Thymus (tissue), 11 donors: ENCODE measurements around the gene CACNG5. TPM values are rescaled to one million over a fixed set of nuclear protein-coding genes. Genes with fewer than 3 reads are reported as not detected.

Source experiments
- DNase-seq, 9 donors: peaks; one replicate each; pipeline ENCODE4 v3.0.0-alpha.2; 2013; ENCODE audit warnings: low spot score in 9 of 9, low read depth in 6 of 9, missing footprints in 1 of 9
- H3K27ac ChIP-seq, 2 donors: one replicate each; pipeline ENCODE4 v1.5.1; 2013; ENCODE audit warnings: control low read depth in 1 of 2, low read depth in 1 of 2, low read length in 1 of 2, mild to moderate bottlenecking in 1 of 2, moderate library complexity in 1 of 2
- H3K27me3 ChIP-seq, 2 donors: one replicate each; pipeline ENCODE4 v1.5.1; 2013; ENCODE audit warnings: low read length in 1 of 2; ENCODE audit not compliant: control insufficient read depth in 2 of 2, insufficient read depth in 1 of 2
- H3K36me3 ChIP-seq, 2 donors: one replicate each; pipeline ENCODE4 v1.5.1; 2013; ENCODE audit warnings: low read length in 1 of 2, mild to moderate bottlenecking in 1 of 2, moderate library complexity in 1 of 2; ENCODE audit not compliant: control insufficient read depth in 2 of 2, insufficient read depth in 2 of 2
- H3K4me1 ChIP-seq, 2 donors: one replicate each; pipeline ENCODE4 v1.5.1; 2013; ENCODE audit warnings: low read length in 2 of 2; ENCODE audit not compliant: control insufficient read depth in 2 of 2, insufficient read depth in 2 of 2
- H3K4me3 ChIP-seq, 2 donors: one replicate each; pipeline ENCODE4 v1.5.1; 2013; ENCODE audit warnings: low read length in 2 of 2, control low read depth in 1 of 2, mild to moderate bottlenecking in 1 of 2
- H3K9me3 ChIP-seq, 2 donors: one replicate each; pipeline ENCODE4 v1.5.1; 2013; ENCODE audit warnings: low read length in 1 of 2, mild to moderate bottlenecking in 1 of 2; ENCODE audit not compliant: control insufficient read depth in 2 of 2, insufficient read depth in 1 of 2
- WGBS: extraction: QIAGEN DNeasy Blood & Tissue Kit; methylation state at CpG from one replicate; pipeline ENCODE4 v1.1.7; 2013; 5-methylcytosine and 5-hydroxymethylcytosine counted together
- polyA plus RNA-seq: library from polyadenylated mRNA; stranded (reverse); fragments of 200-250 nt; gene quantifications from one replicate; pipeline ENCODE4 v1.2.3, GENCODE V29; 2013
- total RNA-seq: library from RNA; stranded (reverse); fragments of 120-200 nt; gene quantifications from one replicate; pipeline ENCODE4 v1.2.4, GENCODE V29; 2013
- donor health status: healthy.

CACNG5 gene
- total and polyA plus RNA-seq, 2 donors: 0.05 TPM

- Histone ChIP-seq H3K9me3 (peaks cover 0 to 9% of the 10 kb centered on the region in 2 donors), H3K36me3 (no peaks in the 10 kb centered on the region), H3K27ac (no peak overlapping the region), H3K4me1 (no peaks in the 10 kb centered on the region), H3K4me3 (no peak overlapping the region), H3K27me3 (no peaks in the 10 kb centered on the region)
- WGBS: 84% methylated on average over 10 of the region's 10 CpGs
- DNase-seq: peak in 1 of 9 donors; percentile 4
These were observed 34.9 kb upstream of the CACNG5 start for GRCh38 chr17:66799849-66800537.

GRCh38 chr17:66803474-66803951 lies 31.4 kb upstream of the CACNG5 start:
- no peaks in the 10 kb centered on the region for H3K27me3 ChIP-seq
- peaks cover 11 to 29% of the 10 kb centered on the region in 2 donors for H3K4me1 ChIP-seq
- H3K9me3 ChIP-seq: no peaks in the 10 kb centered on the region
- no peak overlapping the region for H3K4me3 ChIP-seq
- H3K36me3 ChIP-seq: no peaks in the 10 kb centered on the region
- DNase-seq: no peak
- WGBS: 95% methylated on average over 19 of the region's 19 CpGs
- H3K27ac ChIP-seq: no peak overlapping the region

GRCh38 chr17:66805567-66805966 lies 29.4 kb upstream of the CACNG5 start:
- H3K9me3 ChIP-seq: no peaks in the 10 kb centered on the region
- WGBS: 9% methylated on average over 10 of the region's 10 CpGs
- peak in 2 of 9 donors; percentile 27 to 50 for DNase-seq
- no peak overlapping the region for H3K4me3 ChIP-seq
- peak overlapping the region in 1 of 2 donors; percentile 50 for H3K27ac ChIP-seq
- peaks cover 11 to 29% of the 10 kb centered on the region in 2 donors for H3K4me1 ChIP-seq
- no peaks in the 10 kb centered on the region for H3K27me3 ChIP-seq
- H3K36me3 ChIP-seq: no peaks in the 10 kb centered on the region

- WGBS: 68% methylated on average over 10 of the region's 10 CpGs
- peaks cover 11 to 29% of the 10 kb centered on the region in 2 donors for H3K4me1 ChIP-seq
- H3K27ac ChIP-seq: no peak overlapping the region
- H3K27me3 ChIP-seq: peaks cover 0 to 1% of the 10 kb centered on the region in 2 donors
- H3K36me3 ChIP-seq: no peaks in the 10 kb centered on the region
- H3K9me3 ChIP-seq: no peaks in the 10 kb centered on the region
- H3K4me3 ChIP-seq: no peak overlapping the region
- DNase-seq: no peak
These were observed 27.7 kb upstream of the CACNG5 start for GRCh38 chr17:66807182-66807581.

GRCh38 chr17:66809408-66809807 lies 25.5 kb upstream of the CACNG5 start:
- no peak for DNase-seq
- H3K4me3 ChIP-seq: no peak overlapping the region
- H3K27ac ChIP-seq: no peak overlapping the region
- WGBS: 92% methylated on average over 5 of the region's 5 CpGs
- H3K36me3 ChIP-seq: no peaks in the 10 kb centered on the region
- H3K4me1 ChIP-seq: peaks cover 11 to 29% of the 10 kb centered on the region in 2 donors
- peaks cover 0 to 6% of the 10 kb centered on the region in 2 donors for H3K27me3 ChIP-seq
- H3K9me3 ChIP-seq: no peaks in the 10 kb centered on the region

- no peak for DNase-seq
- Histone ChIP-seq H3K4me3 (no peak overlapping the region), H3K27ac (no peak overlapping the region)
These were observed 23.8 kb upstream of the CACNG5 start for GRCh38 chr17:66810951-66811682.

GRCh38 chr17:66811683-66812054 lies 23.2 kb upstream of the CACNG5 start:
- Histone ChIP-seq H3K36me3 (no peaks in the 10 kb centered on the region), H3K4me3 (no peak overlapping the region), H3K4me1 (peaks cover 4 to 17% of the 10 kb centered on the region in 2 donors), H3K9me3 (no peaks in the 10 kb centered on the region), H3K27me3 (peaks cover 0 to 6% of the 10 kb centered on the region in 2 donors), H3K27ac (no peak overlapping the region)
- DNase-seq: no peak
- 88% methylated on average over 9 of the region's 9 CpGs for WGBS

More at GRCh38 chr17:66810951-66811682, 23.8 kb upstream of the CACNG5 start:
- 96% methylated on average over 12 of the region's 12 CpGs for WGBS
- Histone ChIP-seq H3K27me3 (peaks cover 0 to 6% of the 10 kb centered on the region in 2 donors), H3K4me1 (peaks cover 6 to 23% of the 10 kb centered on the region in 2 donors), H3K9me3 (no peaks in the 10 kb centered on the region), H3K36me3 (no peaks in the 10 kb centered on the region)

GRCh38 chr17:66812571-66812970 lies 22.3 kb upstream of the CACNG5 start:
- H3K4me3 ChIP-seq: no peak overlapping the region
- 91% methylated on average over 5 of the region's 5 CpGs for WGBS
- peaks cover 4 to 9% of the 10 kb centered on the region in 2 donors for H3K4me1 ChIP-seq
- no peak overlapping the region for H3K27ac ChIP-seq
- H3K27me3 ChIP-seq: peaks cover 0 to 6% of the 10 kb centered on the region in 2 donors
- H3K9me3 ChIP-seq: no peaks in the 10 kb centered on the region
- H3K36me3 ChIP-seq: no peaks in the 10 kb centered on the region
- no peak for DNase-seq

GRCh38 chr17:66813296-66813695 lies 21.6 kb upstream of the CACNG5 start:
- peaks cover 2% of the 10 kb centered on the region in 2 donors for H3K4me1 ChIP-seq
- H3K4me3 ChIP-seq: no peak overlapping the region
- DNase-seq: no peak
- H3K27ac ChIP-seq: no peak overlapping the region
- H3K9me3 ChIP-seq: peaks cover 0 to 3% of the 10 kb centered on the region in 2 donors
- no peaks in the 10 kb centered on the region for H3K36me3 ChIP-seq
- H3K27me3 ChIP-seq: peaks cover 0 to 6% of the 10 kb centered on the region in 2 donors
- 90% methylated on average over 2 of the region's 2 CpGs for WGBS
